Smooth muscle cell (in vitro differentiated cells): ENCODE results near the gene LZTS3. TPM values are rescaled to one million over a fixed set of nuclear protein-coding genes. Genes with fewer than 3 reads are reported as not detected.

ENCODE experiments used
- DNase-seq: peaks from one replicate; lab custom pipeline; 2025; ENCODE audit not compliant: unreplicated experiment; lab: John Stamatoyannopoulos, UW
- H2AFZ ChIP-seq: fragments of 200-600 bp; sonication (generic); 2 replicates; pipeline ENCODE4 v1.6.0; 2016; ENCODE audit warnings: antibody characterized with exemption, low read depth, mild to moderate bottlenecking
- H3F3A ChIP-seq: fragments of 200-600 bp; sonication (generic); 2 replicates; pipeline ENCODE4 v1.6.0; 2017; ENCODE audit warnings: antibody characterized with exemption, low read depth
- H3K27ac ChIP-seq: fragments of 200-600 bp; sonication (generic); 2 replicates; pipeline ENCODE4 v1.5.1; 2016; ENCODE audit warnings: low read depth, mild to moderate bottlenecking
- H3K27me3 ChIP-seq: fragments of 200-600 bp; sonication (generic); 2 replicates; pipeline ENCODE4 v1.6.1; 2016; ENCODE audit warnings: low read depth, mild to moderate bottlenecking
- H3K36me3 ChIP-seq: fragments of 200-600 bp; sonication (generic); 2 replicates; pipeline ENCODE4 v1.5.1; 2016; ENCODE audit warnings: low read depth
- H3K4me1 ChIP-seq: fragments of 200-600 bp; sonication (generic); 2 replicates; pipeline ENCODE4 v1.5.1; 2016; ENCODE audit warnings: low read depth
- H3K4me2 ChIP-seq: fragments of 200-600 bp; sonication (generic); 2 replicates; pipeline ENCODE4 v1.6.0; 2016; ENCODE audit warnings: mild to moderate bottlenecking
- H3K4me3 ChIP-seq: fragments of 200-600 bp; sonication (generic); 2 replicates; pipeline ENCODE4 v1.5.1; 2016; ENCODE audit warnings: mild to moderate bottlenecking
- H3K79me2 ChIP-seq: fragments of 200-600 bp; sonication (generic); 2 replicates; pipeline ENCODE4 v1.6.0; 2016; ENCODE audit warnings: low read depth, mild to moderate bottlenecking
- H3K9ac ChIP-seq: fragments of 200-600 bp; sonication (generic); 2 replicates; pipeline ENCODE4 v1.6.0; 2016; ENCODE audit warnings: low read depth
- H3K9me3 ChIP-seq: fragments of 200-600 bp; sonication (generic); replicated peaks from 2 replicates; pipeline ENCODE4 v1.5.1; 2016; ENCODE audit warnings: low read depth
- H4K20me1 ChIP-seq: fragments of 200-600 bp; sonication (generic); 2 replicates; pipeline ENCODE4 v1.6.0; 2016; ENCODE audit warnings: low read depth
- CTCF ChIP-seq: fragments of 200-600 bp; sonication (generic); IDR thresholded peaks from 2 replicates; pipeline ENCODE4 v1.5.1; 2017; ENCODE audit warnings: borderline replicate concordance, mild to moderate bottlenecking, antibody characterized with exemption; ENCODE audit not compliant: insufficient read depth, poor library complexity, severe bottlenecking
- WGBS: methylation state at CpG from one replicate; pipeline ENCODE4 v1.1.7; 2016; ENCODE audit warnings: low lambda C conversion rate; 5-methylcytosine and 5-hydroxymethylcytosine counted together
- polyA plus RNA-seq: library from polyadenylated mRNA; unstranded; fragments of >200 nt; fragmentation: Nextera tagmentation; extraction: Ambion mirVana; gene quantifications from 2 replicates; pipeline ENCODE4 v1.2.1, GENCODE V29; 2016
- total RNA-seq: library from RNA; depleted of rRNA; stranded (reverse); fragments of >200 nt; gene quantifications from 2 replicates; pipeline ENCODE4 v1.2.3, GENCODE V29; 2014

LZTS3 gene
- total and polyA plus RNA-seq, 2 experiments from 2014 or later: 6.1 to 6.9 TPM

GRCh38 chr20:3192226-3193015 is 19.1 kb upstream of the LZTS3 start:
- Histone ChIP-seq H3K4me1 (no peaks in the 10 kb centered on the region), H3K27me3 (no peaks in the 10 kb centered on the region), H3K4me3 (no peak overlapping the region), H3K4me2 (no peak overlapping the region), H3K9me3 (no peaks in the 10 kb centered on the region), H2AFZ (no peak overlapping the region), H3K9ac (no peak overlapping the region), H3K79me2 (no peaks in the 10 kb centered on the region), H3K27ac (no peak overlapping the region), H3K36me3 (no peaks in the 10 kb centered on the region), H4K20me1 (no peaks in the 10 kb centered on the region), H3F3A (no peaks in the 10 kb centered on the region)
- no peak for TF ChIP-seq CTCF
- WGBS: 97% methylated on average over 18 of the region's 18 CpGs
- DNase-seq: no peak

GRCh38 chr20:3190681-3191111 is 17.3 kb upstream of the LZTS3 start:
- 98% methylated on average over 14 of the region's 14 CpGs for WGBS
- Histone ChIP-seq H2AFZ (no peak overlapping the region), H3K27ac (no peak overlapping the region), H3K36me3 (no peaks in the 10 kb centered on the region), H3K4me3 (no peak overlapping the region), H3K9me3 (no peaks in the 10 kb centered on the region), H3K79me2 (no peaks in the 10 kb centered on the region), H3K4me1 (no peaks in the 10 kb centered on the region), H3K27me3 (no peaks in the 10 kb centered on the region), H4K20me1 (no peaks in the 10 kb centered on the region), H3K9ac (no peak overlapping the region), H3F3A (no peaks in the 10 kb centered on the region), H3K4me2 (no peak overlapping the region)
- no peak for TF ChIP-seq CTCF
- no peak for DNase-seq

- 96% methylated on average over 4 of the region's 4 CpGs for WGBS
- H3F3A ChIP-seq: no peaks in the 10 kb centered on the region
- H3K9me3 ChIP-seq: no peaks in the 10 kb centered on the region
- TF ChIP-seq CTCF: no peak
- no peak overlapping the region for H3K4me2 ChIP-seq
- DNase-seq: no peak
- no peaks in the 10 kb centered on the region for H3K36me3 ChIP-seq
- H3K27me3 ChIP-seq: no peaks in the 10 kb centered on the region
- H3K4me3 ChIP-seq: no peak overlapping the region
- no peak overlapping the region for H2AFZ ChIP-seq
- no peak overlapping the region for H3K27ac ChIP-seq
- H4K20me1 ChIP-seq: no peaks in the 10 kb centered on the region
- no peaks in the 10 kb centered on the region for H3K79me2 ChIP-seq
- no peak overlapping the region for H3K9ac ChIP-seq
- no peaks in the 10 kb centered on the region for H3K4me1 ChIP-seq
These were observed 16.3 kb upstream of the LZTS3 start for GRCh38 chr20:3189561-3190131.
